Measurements from ENCODE around the gene ADGRL3. TPM values are rescaled to one million over a fixed set of nuclear protein-coding genes. Genes with fewer than 3 reads are reported as not detected.

The ADGRL3 gene
- total RNA-seq, 4 donors from 2014 or later: 6.1 to 26.0 (median 7.3) TPM

- Histone ChIP-seq H3K36me3 (no peaks in the 10 kb centered on the region), H3K4me3 (no peak overlapping the region), H3K4me1 (no peaks in the 10 kb centered on the region), H3K27ac (no peak overlapping the region), H3K9me3 (peaks cover 0 to 7% (median 0%) of the 10 kb centered on the region in 3 donors), H3K27me3 (no peaks in the 10 kb centered on the region)
- ATAC-seq: no peak
- no peak for TF ChIP-seq CTCF (IDR thresholded peaks at IDR 0.05)
- TF ChIP-seq POLR2A (IDR thresholded peaks at IDR 0.05): no peak
- no peak for TF ChIP-seq EP300 (IDR thresholded peaks at IDR 0.05)
- no peak for TF ChIP-seq POLR2AphosphoS5 (IDR thresholded peaks at IDR 0.05)
- 73 to 89% methylated on average over 2 of the region's 2 CpGs for WGBS, 2 donors (ENCODE audit: low coverage in 1 of 2)
These were observed 612.0 kb downstream of the ADGRL3 start for GRCh38 chr4:61812171-61812570.

GRCh38 chr4:61817071-61817470, 616.9 kb downstream of the ADGRL3 start:
- Histone ChIP-seq H3K4me3 (no peak overlapping the region), H3K27ac (no peak overlapping the region), H3K4me1 (no peaks in the 10 kb centered on the region), H3K9me3 (peaks cover 0 to 9% (median 0%) of the 10 kb centered on the region in 3 donors), H3K27me3 (no peaks in the 10 kb centered on the region), H3K36me3 (no peaks in the 10 kb centered on the region)
- no peak for TF ChIP-seq POLR2A (IDR thresholded peaks at IDR 0.05)
- no peak for TF ChIP-seq POLR2AphosphoS5 (IDR thresholded peaks at IDR 0.05)
- no peak for TF ChIP-seq EP300 (IDR thresholded peaks at IDR 0.05)
- TF ChIP-seq CTCF (IDR thresholded peaks at IDR 0.05): no peak
- WGBS, 2 donors (ENCODE audit: low coverage in 1 of 2): 100% methylated on average over 2 of the region's 4 CpGs; no CpG with 5 or more reads in 1 of the 2 donors
- ATAC-seq: no peak

- Histone ChIP-seq H3K36me3 (no peaks in the 10 kb centered on the region), H3K9me3 (peaks cover 0 to 9% (median 0%) of the 10 kb centered on the region in 3 donors), H3K27ac (no peak overlapping the region), H3K4me3 (no peak overlapping the region), H3K27me3 (no peaks in the 10 kb centered on the region), H3K4me1 (no peaks in the 10 kb centered on the region)
- 73 to 85% methylated on average over 3 of the region's 3 CpGs for WGBS, 2 donors (ENCODE audit: low coverage in 1 of 2)
- TF ChIP-seq POLR2AphosphoS5 (IDR thresholded peaks at IDR 0.05) (no peak), CTCF (IDR thresholded peaks at IDR 0.05) (no peak), EP300 (IDR thresholded peaks at IDR 0.05) (no peak), POLR2A (IDR thresholded peaks at IDR 0.05) (no peak)
- ATAC-seq: no peak
These were observed 620.0 kb downstream of the ADGRL3 start for GRCh38 chr4:61820136-61820535.

GRCh38 chr4:61824454-61824853, 624.3 kb downstream of the ADGRL3 start:
- no peak for ATAC-seq
- no peaks in the 10 kb centered on the region for H3K4me1 ChIP-seq
- H3K9me3 ChIP-seq: no peaks in the 10 kb centered on the region
- no peak overlapping the region for H3K4me3 ChIP-seq
- TF ChIP-seq EP300 (IDR thresholded peaks at IDR 0.05) (no peak), POLR2A (IDR thresholded peaks at IDR 0.05) (no peak), POLR2AphosphoS5 (IDR thresholded peaks at IDR 0.05) (no peak), CTCF (IDR thresholded peaks at IDR 0.05) (no peak)
- H3K27ac ChIP-seq: no peak overlapping the region
- H3K36me3 ChIP-seq: no peaks in the 10 kb centered on the region
- no peaks in the 10 kb centered on the region for H3K27me3 ChIP-seq
- WGBS, 2 donors (ENCODE audit: low coverage in 1 of 2): 63 to 70% methylated on average over 2 of the region's 2 CpGs

- TF ChIP-seq EP300 (IDR thresholded peaks at IDR 0.05) (no peak), CTCF (IDR thresholded peaks at IDR 0.05) (no peak), POLR2AphosphoS5 (IDR thresholded peaks at IDR 0.05) (no peak), POLR2A (IDR thresholded peaks at IDR 0.05) (no peak)
- no peaks in the 10 kb centered on the region for H3K27me3 ChIP-seq
- H3K4me1 ChIP-seq: no peaks in the 10 kb centered on the region
- no peak for ATAC-seq
- no peak overlapping the region for H3K27ac ChIP-seq
- H3K36me3 ChIP-seq: no peaks in the 10 kb centered on the region
- no peaks in the 10 kb centered on the region for H3K9me3 ChIP-seq
- WGBS, 2 donors (ENCODE audit: low coverage in 1 of 2): 22 to 75% methylated on average over 1 of the region's 1 CpG
- no peak overlapping the region for H3K4me3 ChIP-seq
These were observed 627.8 kb downstream of the ADGRL3 start for GRCh38 chr4:61827907-61828391.
